K562 (cell line): ENCODE results near the gene SLC2A4. TPM values are rescaled to one million over a fixed set of nuclear protein-coding genes. Genes with fewer than 3 reads are reported as not detected.

Experiments
- CHD2 ChIP-seq: IDR thresholded peaks from 2 replicates; pipeline ENCODE4 v1.6.1; 2011; ENCODE audit warnings: low read depth, low read length
- DMBX1 ChIP-seq: fragments of 250-450 bp; sonication (Bioruptor Pico); IDR thresholded peaks from 2 replicates; pipeline ENCODE4 v1.8.0; 2022; ENCODE audit warnings: inconsistent platforms, mild to moderate bottlenecking, moderate library complexity, borderline replicate concordance
- ELF1 ChIP-seq: fragments of 200-800 bp; sonication (Bioruptor generic); IDR thresholded peaks from 2 replicates; pipeline ENCODE4 v1.6.1; 2016; ENCODE audit warnings: missing genetic modification characterization, missing compliant biosample characterization
- ELF4 ChIP-seq: fragments of 450-650 bp; formaldehyde crosslinking; IDR thresholded peaks from 2 replicates; pipeline ENCODE4 v1.4.0; 2022; ENCODE audit warnings: missing genetic modification characterization
- ESRRB ChIP-seq: fragments of 250-450 bp; sonication (Bioruptor Pico); IDR thresholded peaks from 2 replicates; pipeline ENCODE4 v1.5.0; 2020; ENCODE audit warnings: mild to moderate bottlenecking, moderate library complexity, borderline replicate concordance
- HDAC2 ChIP-seq: fragments of 450-650 bp; IDR thresholded peaks from 2 replicates; pipeline ENCODE4 v1.6.1; 2016; ENCODE audit warnings: mild to moderate bottlenecking
- HMGN3 ChIP-seq: IDR thresholded peaks from 2 replicates; pipeline ENCODE4 v1.6.1; 2011; ENCODE audit warnings: borderline replicate concordance, low read depth, mild to moderate bottlenecking, mixed read lengths, low read length; ENCODE audit not compliant: insufficient read length; ENCODE audit errors: extremely low read depth
- ILF3 ChIP-seq: fragments of 450-650 bp; IDR thresholded peaks from 2 replicates; pipeline ENCODE4 v1.6.1; 2018; ENCODE audit warnings: antibody characterized with exemption, mild to moderate bottlenecking, moderate library complexity, borderline replicate concordance
- L3MBTL2 ChIP-seq: fragments of 450-650 bp; IDR thresholded peaks from 2 replicates; pipeline ENCODE4 v1.6.1; 2016; ENCODE audit warnings: mild to moderate bottlenecking, moderate library complexity
- MIER1 ChIP-seq: fragments of 450-650 bp; IDR thresholded peaks from 2 replicates; pipeline ENCODE4 v1.6.1; 2016; ENCODE audit warnings: antibody characterized with exemption, mild to moderate bottlenecking, low read depth
- NR1H2 ChIP-seq: sonication (generic); formaldehyde crosslinking; IDR thresholded peaks from 2 replicates; pipeline ENCODE4 v1.4.0; 2020; ENCODE audit warnings: mild to moderate bottlenecking, missing genetic modification reagents
- PHF20 ChIP-seq: fragments of 450-650 bp; IDR thresholded peaks from 2 replicates; pipeline ENCODE4 v1.6.1; 2018; ENCODE audit not compliant: partially characterized antibody
- POLR2AphosphoS5 ChIP-seq: IDR thresholded peaks from 2 replicates; pipeline ENCODE4 v1.6.1; 2011; ENCODE audit warnings: mild to moderate bottlenecking, low read depth, low read length, moderate library complexity; ENCODE audit not compliant: control insufficient read depth, insufficient read depth
- PYGO2 ChIP-seq: fragments of 450-650 bp; IDR thresholded peaks from 2 replicates; pipeline ENCODE4 v1.6.1; 2016; ENCODE audit warnings: mild to moderate bottlenecking, missing genetic modification characterization, moderate library complexity, missing compliant biosample characterization
- RFX1 ChIP-seq: fragments of 450-650 bp; IDR thresholded peaks from 2 replicates; pipeline ENCODE4 v1.6.1; 2016; ENCODE audit warnings: mild to moderate bottlenecking, moderate library complexity
- SLC30A9 ChIP-seq: fragments of 250-450 bp; sonication (Bioruptor Pico); IDR thresholded peaks from 2 replicates; pipeline ENCODE4 v1.8.0; 2022; ENCODE audit warnings: mild to moderate bottlenecking, moderate library complexity
- SMARCA4 ChIP-seq: fragments of 450-650 bp; IDR thresholded peaks from 2 replicates; pipeline ENCODE4 v1.6.1; 2016
- SMARCA5 ChIP-seq: fragments of 450-650 bp; IDR thresholded peaks from 2 replicates; pipeline ENCODE4 v1.6.1; 2016
- SRSF9 ChIP-seq: fragments of 200-400 bp; formaldehyde crosslinking; IDR thresholded peaks from 2 replicates; pipeline ENCODE4 v1.6.1; 2017; ENCODE audit warnings: low read depth, low read length, borderline replicate concordance
- TBP ChIP-seq: optimal IDR thresholded peaks from 2 replicates; pipeline ENCODE3; 2011; ENCODE audit warnings: low read depth, low read length, improper control_type of control experiment
- ZNF140 ChIP-seq: fragments of 250-450 bp; sonication (Bioruptor Pico); IDR thresholded peaks from 2 replicates; pipeline ENCODE4 v1.8.0; 2021; ENCODE audit warnings: moderate library complexity, mild to moderate bottlenecking, inconsistent platforms
- ZNF436 ChIP-seq: fragments of 250-450, 450-650 bp; sonication (Bioruptor Pico); formaldehyde crosslinking; IDR thresholded peaks from 2 replicates; pipeline ENCODE4 v1.7.0; 2020; ENCODE audit warnings: mild to moderate bottlenecking
- ZNF445 ChIP-seq: fragments of 250-450 bp; sonication (Bioruptor Pico); IDR thresholded peaks from 2 replicates; pipeline ENCODE4 v1.4.0; 2020; ENCODE audit warnings: low read depth, mild to moderate bottlenecking, moderate library complexity
- ZNF57 ChIP-seq: fragments of 450-650 bp; formaldehyde crosslinking; IDR thresholded peaks from 2 replicates; pipeline ENCODE4 v1.4.0; 2020; ENCODE audit warnings: mild to moderate bottlenecking, moderate library complexity
- ZNF780A ChIP-seq: fragments of 250-450 bp; sonication (Bioruptor Pico); IDR thresholded peaks from 2 replicates; pipeline ENCODE4 v1.5.0; 2021; ENCODE audit warnings: mild to moderate bottlenecking
- polyA plus RNA-seq, 8 experiments: library from polyadenylated mRNA; depleted of rRNA in 4 of 8; stranded (reverse) in 5 of 8; unstranded in 3 of 8; fragments of >200 nt; fragmentation: Nextera tagmentation in 2 of 8; fragmentation: Illumina TruSeq in 1 of 8; extraction: Ambion mirVana in 2 of 8; extraction: Trizol in 1 of 8; gene quantifications; 2 replicates each; pipeline versions ENCODE4 v1.2.1 to v1.2.3, GENCODE V29; 2011 to 2014; ENCODE audit warnings: inconsistent platforms in 1 of 8, missing spikeins in 1 of 8
- total RNA-seq, 7 experiments: library from RNA; depleted of rRNA in 6 of 7; stranded (reverse); fragments of >200 nt in 6 of 7; fragmentation: Illumina TruSeq in 2 of 7; extraction: Trizol in 2 of 7; gene quantifications; 2 replicates each; pipeline versions ENCODE4 v1.2.1 to v1.2.3, GENCODE V29; 2011 to 2021; ENCODE audit warnings: low replicate concordance in 1 of 7
- TF ChIP-seq, protein P1 (sequence below): fragments of 450-650 bp; formaldehyde crosslinking; IDR thresholded peaks from 2 replicates; pipeline ENCODE4 v1.4.0; 2020; ENCODE audit warnings: mild to moderate bottlenecking
- TF ChIP-seq, protein P2 (sequence below): IDR thresholded peaks from 2 replicates; pipeline ENCODE4 v1.6.1; 2016; ENCODE audit warnings: missing genetic modification characterization, missing compliant biosample characterization
- TF ChIP-seq, protein P3 (sequence below): sonication (generic); formaldehyde crosslinking; IDR thresholded peaks from 2 replicates; pipeline ENCODE4 v1.9.0; 2022; ENCODE audit warnings: mild to moderate bottlenecking, missing genetic modification reagents

Gene SLC2A4
- total and polyA plus RNA-seq, 9 of the 15 experiments (the other 6 are each of a cell fraction or from before 2014, with no cell fraction given): 0.74 to 3.5 (median 1.6) TPM

DNA sequence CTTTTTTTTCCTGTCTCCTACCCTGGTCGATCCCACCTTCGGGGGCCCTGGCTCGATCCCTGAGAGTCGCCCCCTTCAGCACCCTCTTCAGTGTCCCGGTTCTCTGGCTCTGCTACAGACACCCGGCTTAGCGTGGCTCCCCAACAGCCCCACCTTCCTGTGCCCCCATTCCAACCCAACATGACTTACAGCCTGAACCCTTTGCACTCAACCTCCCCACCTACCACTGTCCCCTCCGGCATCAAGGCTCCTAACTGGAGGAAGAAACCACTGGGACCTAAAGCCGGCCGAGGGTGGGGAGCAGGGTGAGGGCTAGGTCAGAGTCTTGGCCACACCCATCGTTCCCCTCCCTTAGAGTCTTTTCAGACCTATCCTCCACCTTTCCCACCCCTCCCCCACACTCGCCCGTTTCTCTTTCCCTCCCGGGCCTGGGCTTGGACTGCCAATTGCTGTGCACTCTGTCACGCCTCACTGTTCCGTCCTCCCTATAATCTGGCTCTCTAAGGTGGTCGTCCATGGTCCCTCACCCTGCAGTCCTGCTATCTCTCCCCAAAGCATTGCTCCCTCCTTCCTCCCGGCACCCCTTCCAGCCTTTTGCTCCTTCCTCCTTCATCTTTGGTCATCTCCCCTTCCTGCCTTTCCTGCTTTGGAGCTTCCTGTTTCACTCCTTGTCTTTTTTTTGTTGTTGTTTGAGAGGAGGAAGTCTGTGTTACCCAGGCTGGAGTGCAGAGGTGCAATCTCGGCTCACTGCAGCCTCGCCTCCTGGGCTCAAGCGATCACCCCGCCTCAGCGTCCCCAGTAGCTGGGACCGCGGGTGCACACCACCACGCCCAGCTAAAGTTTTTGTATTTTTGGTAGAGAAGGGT is 18.4 kb upstream of the SLC2A4 start (continued):
- TF ChIP-seq POLR2AphosphoS5: no peak
- TF ChIP-seq PYGO2 (tag): no peak
- no peak for TF ChIP-seq ILF3
- no peak for TF ChIP-seq L3MBTL2
- TF ChIP-seq, protein P1, sequence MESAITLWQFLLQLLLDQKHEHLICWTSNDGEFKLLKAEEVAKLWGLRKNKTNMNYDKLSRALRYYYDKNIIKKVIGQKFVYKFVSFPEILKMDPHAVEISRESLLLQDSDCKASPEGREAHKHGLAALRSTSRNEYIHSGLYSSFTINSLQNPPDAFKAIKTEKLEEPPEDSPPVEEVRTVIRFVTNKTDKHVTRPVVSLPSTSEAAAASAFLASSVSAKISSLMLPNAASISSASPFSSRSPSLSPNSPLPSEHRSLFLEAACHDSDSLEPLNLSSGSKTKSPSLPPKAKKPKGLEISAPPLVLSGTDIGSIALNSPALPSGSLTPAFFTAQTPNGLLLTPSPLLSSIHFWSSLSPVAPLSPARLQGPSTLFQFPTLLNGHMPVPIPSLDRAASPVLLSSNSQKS (CRISPR knock-in tag): no peak
- no peak for TF ChIP-seq ZNF57 (CRISPR knock-in tag)
- peak; percentile 56 for TF ChIP-seq TBP
- no peak for TF ChIP-seq ZNF780A (CRISPR knock-in tag)
- TF ChIP-seq ELF4 (CRISPR knock-in tag): peak; percentile 83
- TF ChIP-seq ZNF436 (CRISPR knock-in tag): no peak
- no peak for TF ChIP-seq DMBX1 (CRISPR knock-in tag)
- no peak for TF ChIP-seq ZNF140 (CRISPR knock-in tag)
- TF ChIP-seq PHF20: peak; percentile 50
- TF ChIP-seq, protein P2, sequence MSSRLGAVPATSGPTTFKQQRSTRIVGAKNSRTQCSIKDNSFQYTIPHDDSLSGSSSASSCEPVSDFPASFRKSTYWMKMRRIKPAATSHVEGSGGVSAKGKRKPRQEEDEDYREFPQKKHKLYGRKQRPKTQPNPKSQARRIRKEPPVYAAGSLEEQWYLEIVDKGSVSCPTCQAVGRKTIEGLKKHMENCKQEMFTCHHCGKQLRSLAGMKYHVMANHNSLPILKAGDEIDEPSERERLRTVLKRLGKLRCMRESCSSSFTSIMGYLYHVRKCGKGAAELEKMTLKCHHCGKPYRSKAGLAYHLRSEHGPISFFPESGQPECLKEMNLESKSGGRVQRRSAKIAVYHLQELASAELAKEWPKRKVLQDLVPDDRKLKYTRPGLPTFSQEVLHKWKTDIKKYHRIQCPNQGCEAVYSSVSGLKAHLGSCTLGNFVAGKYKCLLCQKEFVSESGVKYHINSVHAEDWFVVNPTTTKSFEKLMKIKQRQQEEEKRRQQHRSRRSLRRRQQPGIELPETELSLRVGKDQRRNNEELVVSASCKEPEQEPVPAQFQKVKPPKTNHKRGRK (tag): no peak
- no peak for TF ChIP-seq ZNF445 (CRISPR knock-in tag)
- no peak for TF ChIP-seq RFX1
- no peak for TF ChIP-seq NR1H2
- TF ChIP-seq CHD2: peak; percentile 47; the same call in 1 of the 2 replicates
- no peak for TF ChIP-seq HMGN3
- TF ChIP-seq HDAC2: peak; percentile 76
- no peak for TF ChIP-seq MIER1
- TF ChIP-seq SLC30A9: no peak
- TF ChIP-seq SRSF9: no peak
- peak; percentile 92 for TF ChIP-seq SMARCA5
- TF ChIP-seq ESRRB (CRISPR knock-in tag): no peak
- TF ChIP-seq ELF1 (tag): no peak
- TF ChIP-seq SMARCA4: peak; percentile 60; the same call in 1 of the 2 replicates
- TF ChIP-seq, protein P3, sequence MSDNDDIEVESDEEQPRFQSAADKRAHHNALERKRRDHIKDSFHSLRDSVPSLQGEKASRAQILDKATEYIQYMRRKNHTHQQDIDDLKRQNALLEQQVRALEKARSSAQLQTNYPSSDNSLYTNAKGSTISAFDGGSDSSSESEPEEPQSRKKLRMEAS (CRISPR knock-in tag): no peak
